GM12878 (cell line): ENCODE data around the gene JOSD2.

Experiments
- EP300 ChIP-seq, 2 experiments: fragments of 150-350 bp in 1 of 2; IDR thresholded peaks; 2 replicates each; pipeline ENCODE4 v1.6.1; 2011 to 2012; ENCODE audit warnings: low read depth in 2 of 2, low read length in 2 of 2, borderline replicate concordance in 1 of 2, improper control_type of control experiment in 1 of 2, inconsistent platforms in 1 of 2; ENCODE audit not compliant: control insufficient read depth in 1 of 2
- PAX8 ChIP-seq: fragments of 450-650 bp; IDR thresholded peaks from 2 replicates; pipeline ENCODE4 v1.6.1; 2017; ENCODE audit warnings: mild to moderate bottlenecking, moderate library complexity
- TF ChIP-seq, protein P1 (sequence below): IDR thresholded peaks from 2 replicates; pipeline ENCODE4 v1.6.1; 2012; ENCODE audit warnings: low read depth, low read length, improper control_type of control experiment

DNA sequence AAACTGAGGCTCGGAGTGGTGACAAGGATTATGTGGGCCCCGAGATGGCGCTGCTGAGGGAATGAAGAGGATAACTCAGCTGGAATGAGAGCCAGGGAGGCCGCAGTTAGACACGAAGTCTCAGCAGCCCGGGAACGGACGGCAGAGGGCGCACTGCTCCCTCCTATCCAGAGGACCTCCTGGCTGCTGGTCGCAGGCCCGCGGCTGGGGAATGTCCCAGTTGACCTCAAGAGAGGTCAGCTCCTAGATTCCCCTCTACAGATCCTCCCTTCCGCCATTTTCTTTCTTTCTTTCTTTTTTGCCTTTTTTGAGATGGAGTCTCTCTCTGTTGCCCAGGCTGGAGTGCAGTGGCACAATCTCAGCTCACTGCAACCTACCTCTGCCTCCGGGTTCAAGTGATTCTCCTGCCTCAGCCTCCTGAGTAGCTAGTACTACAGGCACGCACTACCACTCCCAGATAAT, 26.8 kb upstream of the JOSD2 start:
- no peak for TF ChIP-seq PAX8
- TF ChIP-seq, protein P1, sequence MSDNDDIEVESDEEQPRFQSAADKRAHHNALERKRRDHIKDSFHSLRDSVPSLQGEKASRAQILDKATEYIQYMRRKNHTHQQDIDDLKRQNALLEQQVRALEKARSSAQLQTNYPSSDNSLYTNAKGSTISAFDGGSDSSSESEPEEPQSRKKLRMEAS, result no peak
- TF ChIP-seq EP300 (IDR thresholded peaks at IDR 0.05; ENCODE audit: borderline replicate concordance in 1 of 2, control insufficient read depth in 1 of 2, low read depth in 2 of 2, low read length in 2 of 2), result no peak
